HG02763 (cell line): Measurements from ENCODE around the gene DPF3.

Experiments
- ATAC-seq: cut with Tn5 transposase; IDR thresholded peaks from one replicate; pipeline ENCODE4 v1.9.1; 2021; ENCODE audit warnings: mild to moderate bottlenecking, moderate library complexity; ENCODE audit not compliant: unreplicated experiment

DPF3 gene

GRCh38 chr14:72652179-72652578, 241.7 kb downstream of the DPF3 start:
- ATAC-seq = no peak

GRCh38 chr14:72651714-72652113, 242.2 kb downstream of the DPF3 start:
- ATAC-seq = no peak

GRCh38 chr14:72651081-72651480, 242.8 kb downstream of the DPF3 start:
- ATAC-seq = no peak

- ATAC-seq = no peak
Observed at GRCh38 chr14:72649603-72650227, 244.2 kb downstream of the DPF3 start.

GRCh38 chr14:72647782-72648181, 246.1 kb downstream of the DPF3 start:
- no peak for ATAC-seq

- no peak for ATAC-seq
Observed at GRCh38 chr14:72646861-72647528, 246.9 kb downstream of the DPF3 start.

- ATAC-seq = no peak
Observed at GRCh38 chr14:72645706-72646105, 248.2 kb downstream of the DPF3 start.

- no peak for ATAC-seq
Observed at GRCh38 chr14:72644758-72645489, 249.0 kb downstream of the DPF3 start.

GRCh38 chr14:72644038-72644437, 249.9 kb downstream of the DPF3 start:
- no peak for ATAC-seq

GRCh38 chr14:72643317-72643801, 250.5 kb downstream of the DPF3 start:
- ATAC-seq = no peak

- ATAC-seq = no peak
Observed at GRCh38 chr14:72640911-72641485, 252.9 kb downstream of the DPF3 start.

GRCh38 chr14:72638021-72638420, 255.9 kb downstream of the DPF3 start:
- ATAC-seq = no peak

GRCh38 chr14:72636871-72637270, 257.0 kb downstream of the DPF3 start:
- ATAC-seq = no peak

- ATAC-seq = no peak
Observed at GRCh38 chr14:72636094-72636493, 257.8 kb downstream of the DPF3 start.

GRCh38 chr14:72634691-72635616, 258.9 kb downstream of the DPF3 start:
- peak; percentile 79 for ATAC-seq

- no peak for ATAC-seq
Observed at GRCh38 chr14:72633551-72633950, 260.4 kb downstream of the DPF3 start.

- ATAC-seq = no peak
Observed at GRCh38 chr14:72632727-72633126, 261.2 kb downstream of the DPF3 start.

GRCh38 chr14:72631401-72631800, 262.5 kb downstream of the DPF3 start:
- ATAC-seq = no peak

GRCh38 chr14:72630374-72630773, 263.5 kb downstream of the DPF3 start:
- ATAC-seq = no peak

- no peak for ATAC-seq
Observed at GRCh38 chr14:72629534-72629933, 264.4 kb downstream of the DPF3 start.
